ENCODE measurements around the gene BCO1. TPM values are rescaled to one million over a fixed set of nuclear protein-coding genes. Genes with fewer than 3 reads are reported as not detected.
"Not testable (repeated sequence)": the region's sequence is repeated elsewhere in the genome, so short reads cannot be mapped to it uniquely, and the experiment has no call there.

The BCO1 gene
- total RNA-seq, 1 donor: not detected

- H3K4me3 ChIP-seq (ENCODE audit: low read depth, low read length): no peak overlapping the region
- DNase-seq (ENCODE audit: low read depth): no peak
- no peak for TF ChIP-seq CTCF (IDR thresholded peaks at IDR 0.05; ENCODE audit: insufficient read depth, low read length)
Measured at GRCh38 chr16:81216706-81217105, 21.8 kb upstream of the BCO1 start.

GRCh38 chr16:81219151-81219550 is 19.3 kb upstream of the BCO1 start:
- no peak overlapping the region for H3K4me3 ChIP-seq (ENCODE audit: low read depth, low read length)
- no peak for DNase-seq (ENCODE audit: low read depth)
- TF ChIP-seq CTCF (IDR thresholded peaks at IDR 0.05; ENCODE audit: insufficient read depth, low read length): no peak

GRCh38 chr16:81220349-81220748 is 18.1 kb upstream of the BCO1 start:
- DNase-seq (ENCODE audit: low read depth): no peak
- no peak for TF ChIP-seq CTCF (IDR thresholded peaks at IDR 0.05; ENCODE audit: insufficient read depth, low read length)
- no peak overlapping the region for H3K4me3 ChIP-seq (ENCODE audit: low read depth, low read length)

- TF ChIP-seq CTCF (IDR thresholded peaks at IDR 0.05; ENCODE audit: insufficient read depth, low read length): no peak
- DNase-seq (ENCODE audit: low read depth): no peak
- no peak overlapping the region for H3K4me3 ChIP-seq (ENCODE audit: low read depth, low read length)
Measured at GRCh38 chr16:81221731-81222130, 16.8 kb upstream of the BCO1 start.

- DNase-seq (ENCODE audit: low read depth): no peak
- no peak for TF ChIP-seq CTCF (IDR thresholded peaks at IDR 0.05; ENCODE audit: insufficient read depth, low read length)
- no peak overlapping the region for H3K4me3 ChIP-seq (ENCODE audit: low read depth, low read length)
Measured at GRCh38 chr16:81224824-81225223, 13.7 kb upstream of the BCO1 start.

GRCh38 chr16:81225697-81226096 is 12.8 kb upstream of the BCO1 start:
- not testable (repeated sequence) for DNase-seq (ENCODE audit: low read depth); H3K4me3 ChIP-seq (ENCODE audit: low read depth, low read length)

GRCh38 chr16:81227785-81228184 is 10.7 kb upstream of the BCO1 start:
- TF ChIP-seq CTCF (IDR thresholded peaks at IDR 0.05; ENCODE audit: insufficient read depth, low read length): no peak
- DNase-seq (ENCODE audit: low read depth): no peak
- no peak overlapping the region for H3K4me3 ChIP-seq (ENCODE audit: low read depth, low read length)
